ENCODE results near the gene DDX50. TPM values are rescaled to one million over a fixed set of nuclear protein-coding genes. Genes with fewer than 3 reads are reported as not detected.
"Not testable (repeated sequence)": the region's sequence is repeated elsewhere in the genome, so short reads cannot be mapped to it uniquely, and the experiment has no call there.

The DDX50 gene
- total and polyA plus RNA-seq, 2 donors (not counting 3 experiments of a cell fraction or from before 2014, with no cell fraction given): 14.8 to 28.2 TPM

DNA sequence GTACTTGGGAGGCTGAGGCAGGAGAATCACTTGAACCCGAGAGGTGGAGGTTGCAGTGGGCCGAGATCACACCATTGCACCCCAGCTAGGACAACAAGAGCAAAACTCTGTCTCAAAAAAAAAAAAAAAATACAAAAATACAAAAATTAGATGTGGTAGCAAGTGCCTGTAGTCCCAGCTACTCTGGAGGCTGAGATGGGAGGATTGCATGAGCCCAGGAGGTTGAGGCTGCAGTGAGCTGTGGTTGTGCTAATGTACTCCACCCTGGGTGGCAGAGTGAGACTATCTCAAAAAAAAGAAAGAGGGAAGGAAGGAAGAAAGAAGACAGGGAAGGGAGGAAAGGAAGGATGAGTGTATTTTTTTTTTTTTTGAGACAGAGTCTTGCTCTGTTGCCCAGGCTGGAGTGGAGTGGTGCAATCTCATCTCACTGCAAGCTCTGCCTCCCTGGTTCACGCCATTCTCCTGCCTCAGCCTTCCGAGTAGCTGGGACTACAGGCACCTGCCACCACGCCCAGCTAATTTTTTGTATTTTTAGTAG, 74.9 kb downstream of the DDX50 start:
- H3K27ac ChIP-seq (ENCODE audit: insufficient read depth, low read depth, low read length); H3K9ac ChIP-seq (replicated peaks; ENCODE audit: extremely low read depth, insufficient read depth, low read length); H3K9me1 ChIP-seq (replicated peaks; ENCODE audit: control insufficient read depth, extremely low read depth, insufficient read depth, low read length); H3K9me3 ChIP-seq (replicated peaks; ENCODE audit: control insufficient read depth, insufficient read depth, low read length); intact Hi-C loops (cut with micrococcal nuclease); CTCF ChIA-PET; dilution Hi-C loops (cut with MboI; ENCODE audit: extremely low pct_ligation_motif_present, low sequenced_read_pairs); H3K4me2 ChIP-seq (ENCODE audit: insufficient read depth, low read length); H3K4me3 ChIP-seq (replicated peaks in 1 of 3; ENCODE audit: insufficient read depth in 1 of 3, low read depth in 1 of 3, low read length in 3 of 3); H4K20me1 ChIP-seq (replicated peaks; ENCODE audit: control insufficient read depth, extremely low read depth, insufficient read depth, low read length); H2AFZ ChIP-seq (ENCODE audit: low read depth, low read length); H3K27me3 ChIP-seq (ENCODE audit: control insufficient read depth in 2 of 2, insufficient read depth in 2 of 2, low read length in 2 of 2); DNase-seq (ENCODE audit: low read depth, low spot score); BruUV-seq (replicated peaks); H3K4me1 ChIP-seq (ENCODE audit: control insufficient read depth, extremely low read depth, insufficient read depth, low read length); FAIRE-seq: not testable (repeated sequence)
- Histone ChIP-seq H3K79me2 (ENCODE audit: control insufficient read depth, insufficient read depth, low read length) (peaks cover 20% of the 10 kb centered on the region), H3K36me3 (ENCODE audit: control insufficient read depth in 2 of 2, extremely low read depth in 1 of 2, insufficient read depth in 2 of 2, low read length in 2 of 2) (peaks cover 37 to 44% of the 10 kb centered on the region in 2 experiments)
- POLR2A ChIA-PET: interaction anchor here (0.7 kb wide), 1 partner anchor 478 kb away, joined by 3 read pairs; no protein-coding TSS in a partner anchor

- H4K20me1 ChIP-seq (replicated peaks; ENCODE audit: control insufficient read depth, extremely low read depth, insufficient read depth, low read length); H2AFZ ChIP-seq (ENCODE audit: low read depth, low read length); H3K9ac ChIP-seq (replicated peaks; ENCODE audit: extremely low read depth, insufficient read depth, low read length); FAIRE-seq; H3K27me3 ChIP-seq (ENCODE audit: control insufficient read depth in 2 of 2, insufficient read depth in 2 of 2, low read length in 2 of 2); intact Hi-C loops (cut with micrococcal nuclease); H3K27ac ChIP-seq (ENCODE audit: insufficient read depth, low read depth, low read length); H3K4me2 ChIP-seq (ENCODE audit: insufficient read depth, low read length); POLR2A ChIA-PET; DNase-seq (ENCODE audit: low read depth, low spot score); H3K9me3 ChIP-seq (replicated peaks; ENCODE audit: control insufficient read depth, insufficient read depth, low read length); H3K4me1 ChIP-seq (ENCODE audit: control insufficient read depth, extremely low read depth, insufficient read depth, low read length); dilution Hi-C loops (cut with MboI; ENCODE audit: extremely low pct_ligation_motif_present, low sequenced_read_pairs); BruUV-seq (replicated peaks); H3K4me3 ChIP-seq (replicated peaks in 1 of 3; ENCODE audit: insufficient read depth in 1 of 3, low read depth in 1 of 3, low read length in 3 of 3); H3K9me1 ChIP-seq (replicated peaks; ENCODE audit: control insufficient read depth, extremely low read depth, insufficient read depth, low read length): not testable (repeated sequence)
- Histone ChIP-seq H3K36me3 (ENCODE audit: control insufficient read depth in 2 of 2, extremely low read depth in 1 of 2, insufficient read depth in 2 of 2, low read length in 2 of 2) (peaks cover 22 to 45% of the 10 kb centered on the region in 2 experiments), H3K79me2 (ENCODE audit: control insufficient read depth, insufficient read depth, low read length) (peaks cover 15% of the 10 kb centered on the region)
- CTCF ChIA-PET: interaction anchor here (1.3 kb wide), 1 partner anchor 10 kb away, joined by 3 read pairs; no protein-coding TSS in a partner anchor
These were observed 78.6 kb downstream of the DDX50 start for GRCh38 chr10:68979738-68980137.
